Measurements from ENCODE around the gene ENDOV.
A peak's percentile ranks its signal among the peaks of the same experiment; 100 is the strongest.

ENDOV gene

GRCh38 chr17:80452173-80452915 lies 37.4 kb downstream of the ENDOV start:
- DNase-seq: no peak

DNA sequence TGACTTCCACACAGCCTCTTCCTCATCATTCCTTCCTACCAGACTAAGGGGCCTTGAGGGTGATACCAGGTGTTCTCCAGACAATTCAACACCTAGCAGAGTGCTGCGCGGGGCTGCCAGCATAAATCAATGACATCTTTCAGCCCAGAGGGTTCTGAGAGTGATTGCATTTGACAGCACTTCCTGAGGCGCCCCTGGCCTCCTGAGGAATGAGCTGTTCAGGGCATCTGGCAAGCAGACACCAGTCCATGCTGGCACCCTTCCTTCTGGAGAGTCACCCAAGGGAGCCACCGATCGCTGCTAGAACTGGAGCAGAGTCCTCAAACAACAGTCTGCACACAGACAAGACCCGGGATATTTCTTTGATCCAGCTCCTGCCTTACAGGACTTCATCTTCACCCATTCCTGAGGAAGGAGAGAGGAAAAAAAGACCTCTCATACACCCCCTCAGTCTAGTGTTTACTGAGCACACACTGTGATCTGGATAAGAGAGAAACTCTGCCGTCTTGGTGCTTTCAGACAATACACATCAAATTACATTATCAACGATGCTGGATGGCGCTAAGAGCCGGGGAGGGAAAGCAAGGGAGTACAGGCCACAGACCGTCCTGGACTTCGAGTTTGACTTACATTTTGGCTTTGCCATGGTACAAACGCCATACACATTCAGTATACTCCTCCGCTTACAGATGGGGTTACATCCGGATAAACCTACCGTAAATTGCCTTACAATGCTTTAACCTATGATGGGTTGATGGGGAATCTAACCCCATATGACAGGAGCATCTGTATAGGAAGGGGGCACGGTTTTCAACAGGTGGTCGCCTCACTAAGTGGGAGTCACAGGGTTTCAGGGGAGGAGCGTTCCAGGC lies 38.4 kb downstream of the ENDOV start:
- DNase-seq: no peak

GRCh38 chr17:80453998-80454556 lies 39.1 kb downstream of the ENDOV start:
- DNase-seq: no peak

DNA sequence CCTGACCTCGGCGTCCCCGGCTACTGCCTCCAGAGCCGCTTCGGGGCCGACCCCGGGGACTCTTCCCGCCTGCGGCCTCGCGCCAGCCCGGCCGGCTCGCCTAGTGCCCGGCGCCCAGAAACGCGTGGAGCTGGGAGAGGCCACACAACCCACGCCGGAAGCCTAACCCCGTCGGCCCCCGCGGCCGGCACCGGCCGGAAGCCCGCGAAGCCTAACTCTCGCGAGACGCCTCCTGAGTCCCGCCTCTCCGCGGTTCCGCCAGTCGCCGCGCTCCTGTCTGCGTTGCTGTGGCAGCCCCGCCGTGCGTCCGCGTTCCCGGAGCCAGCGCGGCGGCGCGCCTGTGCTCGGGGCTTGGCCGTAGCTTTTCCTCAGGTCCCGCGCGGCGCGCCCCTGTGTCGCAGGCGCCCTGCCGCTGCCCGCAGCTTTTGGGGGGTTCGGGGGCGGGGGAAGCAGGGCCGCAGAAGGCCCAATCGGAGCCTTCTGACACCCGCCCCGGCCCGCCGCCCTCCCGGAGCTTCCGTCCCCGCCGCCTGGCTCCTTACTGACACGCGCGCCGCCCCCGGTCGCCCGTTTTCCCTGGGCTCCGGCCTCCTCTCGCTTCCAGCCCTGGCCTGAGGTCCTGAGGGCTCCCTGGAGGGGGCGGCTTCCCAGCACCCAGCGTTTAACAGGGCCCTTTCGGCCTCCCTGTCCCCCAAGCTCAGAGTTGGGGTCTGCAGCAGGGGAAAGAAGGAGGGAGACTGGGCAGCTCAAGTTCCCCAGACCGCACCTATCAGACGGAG lies 39.8 kb downstream of the ENDOV start:
- DNase-seq: peak; percentile 75

DNA sequence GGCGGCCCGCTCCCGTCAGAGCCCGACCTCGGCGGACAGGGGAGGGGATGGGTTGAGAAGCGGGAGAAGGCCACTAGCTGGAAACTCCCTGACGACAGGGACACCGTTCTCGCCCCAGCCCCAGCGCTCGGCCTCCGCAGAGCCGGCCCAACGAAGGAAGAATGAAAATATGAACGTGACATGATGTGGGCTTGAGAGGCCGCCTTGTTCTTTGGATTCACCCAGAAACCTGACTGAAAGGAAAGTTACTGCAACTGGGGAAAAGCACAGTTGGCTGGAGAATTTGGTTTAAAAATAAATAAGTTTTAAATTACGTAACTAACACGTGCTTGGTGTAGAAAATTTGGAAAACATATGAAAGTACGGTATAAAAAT lies 40.4 kb downstream of the ENDOV start:
- no peak for DNase-seq

DNA sequence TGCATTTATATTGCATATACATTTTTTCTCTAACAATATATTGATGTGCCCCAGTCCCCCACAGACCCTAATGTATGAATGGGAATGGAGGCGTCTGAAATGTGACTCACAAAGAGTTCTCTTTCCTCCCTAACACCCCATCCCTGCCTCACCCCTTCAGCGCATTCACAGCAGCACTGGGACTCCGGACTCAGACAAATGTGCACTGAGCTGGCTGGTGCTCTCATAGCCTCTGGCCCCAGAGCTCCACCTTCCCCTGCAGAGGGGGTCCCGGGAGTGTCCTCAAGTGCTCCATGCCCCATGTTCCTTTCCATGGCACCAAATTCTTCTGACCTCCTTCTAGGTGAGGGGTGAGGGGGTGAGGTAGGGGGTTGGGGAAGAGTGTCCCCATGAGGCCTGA lies 40.8 kb downstream of the ENDOV start:
- no peak for DNase-seq

DNA sequence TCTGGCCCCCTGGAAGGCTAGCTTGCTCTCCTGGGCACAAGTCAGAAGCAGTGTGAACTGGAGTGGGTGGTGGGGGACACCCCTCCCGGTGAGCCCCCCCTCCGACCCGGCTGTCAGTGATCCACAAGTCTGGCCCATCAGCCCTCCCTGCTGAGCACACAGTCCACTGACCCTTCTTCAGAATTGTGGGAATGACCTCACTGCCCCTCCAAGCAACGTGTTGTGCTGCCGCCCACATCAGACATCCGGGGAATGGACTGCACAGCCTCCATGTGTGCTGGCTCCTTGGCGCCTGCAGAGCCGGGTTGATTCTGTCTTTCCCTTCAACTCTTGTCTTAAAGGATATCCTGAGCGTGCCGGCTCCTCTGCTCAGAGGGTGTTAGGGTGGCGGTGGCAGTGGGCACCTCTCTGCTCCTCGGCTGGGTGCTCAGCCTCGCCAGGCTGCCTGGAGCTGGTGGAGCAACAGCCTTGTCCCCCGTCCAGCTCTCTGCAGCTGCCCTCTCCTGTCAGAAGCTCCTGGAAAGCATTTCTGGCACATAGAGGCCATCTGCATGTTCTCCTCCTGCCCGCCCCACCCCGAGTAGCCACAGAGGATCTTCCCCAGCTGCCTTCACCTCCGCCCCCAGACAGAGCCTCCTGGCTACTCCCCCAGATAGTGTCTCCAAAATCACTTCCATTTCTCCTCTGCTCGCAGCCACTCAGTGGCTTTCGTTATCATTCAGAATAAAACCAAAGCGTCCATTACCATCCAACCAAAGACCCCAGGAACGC lies 41.7 kb downstream of the ENDOV start:
- DNase-seq: no peak

DNA sequence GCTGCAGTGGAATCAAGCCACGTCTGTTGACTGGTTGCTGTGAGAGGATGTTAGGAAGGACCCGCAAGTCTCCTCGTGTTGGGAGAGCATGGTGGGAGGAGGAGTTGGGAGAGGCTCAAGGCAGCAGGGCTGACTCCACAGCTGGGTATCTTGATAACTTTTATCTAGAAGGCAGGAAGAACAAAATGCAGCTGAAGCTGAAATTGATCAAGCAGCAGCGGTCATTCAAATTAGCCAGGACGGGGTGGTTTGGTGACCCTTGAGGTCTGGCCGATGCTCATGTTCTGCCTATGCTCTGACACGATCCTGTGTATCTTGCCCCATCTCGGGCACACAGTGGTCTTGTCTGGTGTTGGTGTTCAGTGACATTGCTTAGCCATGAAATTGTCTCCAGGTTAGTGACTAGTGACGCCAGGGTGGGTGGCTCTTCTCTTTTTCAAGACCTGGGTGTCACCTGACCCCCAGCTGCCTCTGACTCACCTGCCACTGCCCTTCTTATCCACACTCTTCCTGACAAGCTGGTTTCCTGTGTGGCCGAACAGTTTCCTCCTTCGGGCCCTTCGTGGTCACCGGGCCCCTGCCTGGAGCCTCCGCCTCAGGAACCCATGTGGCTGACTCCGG lies 42.4 kb downstream of the ENDOV start:
- no peak for DNase-seq

- DNase-seq: no peak
These were observed 43.0 kb downstream of the ENDOV start for GRCh38 chr17:80458016-80458415.

DNA sequence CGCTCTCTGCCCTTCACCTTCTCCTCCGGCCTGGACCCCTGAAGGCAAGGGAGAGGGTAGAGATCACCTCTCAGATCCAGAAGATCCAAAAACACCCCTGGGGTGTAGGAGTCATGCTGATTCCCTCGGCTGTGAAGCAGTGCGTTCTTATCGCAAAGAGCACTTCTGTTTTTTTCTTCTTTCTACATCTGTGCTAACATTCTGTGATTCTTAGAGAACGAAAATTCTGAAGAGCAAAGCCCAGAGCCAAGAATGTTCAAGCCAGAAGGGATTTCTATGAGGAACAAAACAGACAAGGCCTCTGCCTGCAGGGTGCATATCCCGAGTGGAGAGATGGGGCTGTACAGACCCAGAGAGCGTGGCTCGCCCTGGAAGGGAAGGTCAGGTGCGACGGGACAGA lies 44.3 kb downstream of the ENDOV start:
- DNase-seq: no peak

DNA sequence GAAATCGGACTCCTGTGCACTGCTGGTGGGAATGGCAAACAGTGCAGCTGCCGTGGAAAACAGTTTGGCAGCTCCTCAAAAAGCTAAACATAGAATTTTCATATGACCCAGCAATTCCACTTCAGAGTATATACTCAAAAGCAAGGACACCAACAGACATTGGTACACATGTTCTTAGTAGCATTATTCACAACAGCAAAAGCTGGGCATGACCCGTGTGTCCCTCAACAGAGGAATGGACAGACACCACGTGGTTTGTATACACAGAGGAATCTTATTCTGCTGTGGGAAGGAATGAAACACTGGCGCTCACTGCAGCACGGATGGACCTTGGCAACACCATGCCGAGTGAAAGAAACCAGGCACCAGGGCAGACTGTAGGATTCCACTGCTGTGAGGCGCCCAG lies 45.5 kb downstream of the ENDOV start:
- DNase-seq: no peak

DNA sequence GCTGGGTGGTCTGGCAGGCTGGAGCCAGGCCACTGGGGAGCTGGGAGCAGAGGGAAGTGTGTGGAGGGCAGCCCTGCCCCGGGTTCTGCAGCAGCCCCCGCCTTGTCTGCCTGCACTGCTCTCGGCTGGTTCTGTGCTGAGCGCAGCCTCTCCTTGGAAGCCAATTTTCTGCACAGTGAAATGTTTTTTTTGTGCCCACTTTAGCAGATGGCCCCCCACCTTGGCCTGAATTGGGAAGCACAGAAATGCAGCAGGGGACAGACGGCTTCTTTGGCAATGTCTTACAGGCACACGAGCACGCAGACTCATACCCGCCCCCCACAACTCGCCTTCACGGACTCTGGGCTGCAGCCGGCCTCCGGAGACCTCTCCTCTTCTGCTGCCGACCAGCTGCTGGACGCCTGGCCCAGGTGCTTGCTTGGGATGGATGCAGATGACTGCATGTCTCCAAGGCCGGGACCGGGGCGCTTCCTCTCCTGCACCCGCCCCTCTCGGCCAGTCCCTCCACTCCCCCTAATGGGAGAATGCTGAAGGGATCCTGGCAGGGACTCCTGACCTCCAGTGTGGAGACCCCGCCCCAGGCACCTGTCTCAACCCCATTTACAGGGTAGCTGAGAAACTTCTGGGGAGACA lies 46.7 kb downstream of the ENDOV start:
- DNase-seq: no peak

GRCh38 chr17:80463784-80464400 lies 48.9 kb downstream of the ENDOV start:
- no peak for DNase-seq

- no peak for DNase-seq
These were observed 49.5 kb downstream of the ENDOV start for GRCh38 chr17:80464486-80464885.

GRCh38 chr17:80465327-80465974 lies 50.5 kb downstream of the ENDOV start:
- DNase-seq: no peak

DNA sequence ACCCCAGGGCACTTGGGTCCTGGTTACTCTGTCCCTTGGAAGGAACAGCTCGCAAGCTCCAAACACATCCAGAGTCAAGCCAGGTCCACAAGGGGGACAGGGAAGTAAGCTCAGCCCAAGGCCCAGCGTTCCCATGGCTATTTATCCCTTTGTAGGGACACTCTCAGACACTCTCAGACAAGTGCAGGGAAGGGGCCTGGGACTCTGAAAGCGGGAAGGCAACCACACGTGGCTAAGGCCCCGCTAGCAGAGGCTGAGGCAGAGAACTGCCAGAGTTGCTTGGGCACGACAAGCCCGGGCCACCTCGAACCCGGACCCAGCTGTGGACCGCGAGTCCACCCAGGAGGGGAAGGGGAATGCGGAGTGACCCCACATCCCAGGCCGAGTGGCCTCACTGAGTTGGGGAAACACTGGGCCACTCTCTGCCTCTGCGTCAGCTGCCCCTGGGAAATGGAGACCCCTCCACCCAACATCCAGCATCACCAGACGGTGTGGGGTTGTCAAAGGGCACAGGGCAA lies 51.3 kb downstream of the ENDOV start:
- DNase-seq: no peak

DNA sequence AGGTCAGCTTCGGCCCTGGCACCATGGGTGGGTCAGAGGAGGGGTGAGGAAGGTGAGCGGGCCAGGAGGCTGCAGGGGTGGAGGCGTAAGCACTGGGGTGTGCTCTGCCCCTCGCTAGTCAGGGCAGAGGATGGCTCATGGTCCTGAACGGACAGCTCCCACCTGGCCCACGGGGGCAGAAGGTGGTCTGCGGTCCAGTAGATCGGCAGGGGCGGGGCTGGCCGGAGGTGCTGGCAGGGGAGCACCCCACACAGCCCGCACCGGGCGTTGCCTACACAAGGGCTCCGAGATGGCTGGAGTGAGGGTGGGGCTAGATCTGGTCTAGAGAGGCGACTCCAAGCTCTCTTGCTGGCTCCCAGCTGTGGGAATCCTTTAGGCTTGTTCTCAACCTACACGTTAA lies 53.3 kb downstream of the ENDOV start:
- DNase-seq: no peak

GRCh38 chr17:80468781-80469493 lies 54.0 kb downstream of the ENDOV start:
- DNase-seq: no peak

- no peak for DNase-seq
These were observed 54.7 kb downstream of the ENDOV start for GRCh38 chr17:80469667-80470066.

DNA sequence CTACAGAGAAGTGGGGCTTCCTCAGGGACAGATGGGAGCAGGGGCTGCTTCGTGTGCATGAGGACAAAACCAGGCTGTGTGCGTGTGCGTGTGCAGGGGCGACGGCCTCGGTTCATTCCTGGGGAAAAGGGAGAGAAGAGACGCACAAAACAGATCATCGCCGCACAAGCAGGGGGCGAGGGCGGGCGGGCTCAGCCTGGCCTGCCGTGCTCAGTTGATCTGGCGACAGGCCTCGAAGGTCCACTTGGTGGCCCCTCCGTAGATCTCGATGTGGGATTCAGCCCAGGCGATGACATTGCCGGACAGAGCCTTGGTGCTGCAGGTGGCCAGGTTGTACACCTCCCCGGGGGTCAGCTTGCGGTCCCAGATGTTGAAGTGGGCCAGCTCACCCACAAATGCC lies 55.6 kb downstream of the ENDOV start:
- no peak for DNase-seq

Measured in DMS79 treated with DMSO at 0.1 percent for 48 hours (cell line).